HG03175 (cell line): ENCODE results near the gene ANAPC16.
"Not testable (repeated sequence)": the region's sequence is repeated elsewhere in the genome, so short reads cannot be mapped to it uniquely, and the experiment has no call there.

Source experiments
- ATAC-seq: cut with Tn5 transposase; IDR thresholded peaks from one replicate; pipeline ENCODE4 v1.9.1; 2021; ENCODE audit warnings: mild to moderate bottlenecking, moderate library complexity; ENCODE audit not compliant: unreplicated experiment

ANAPC16 gene

GRCh38 chr10:72211381-72211780, 4.4 kb upstream of the ANAPC16 start:
- ATAC-seq: not testable (repeated sequence)

DNA sequence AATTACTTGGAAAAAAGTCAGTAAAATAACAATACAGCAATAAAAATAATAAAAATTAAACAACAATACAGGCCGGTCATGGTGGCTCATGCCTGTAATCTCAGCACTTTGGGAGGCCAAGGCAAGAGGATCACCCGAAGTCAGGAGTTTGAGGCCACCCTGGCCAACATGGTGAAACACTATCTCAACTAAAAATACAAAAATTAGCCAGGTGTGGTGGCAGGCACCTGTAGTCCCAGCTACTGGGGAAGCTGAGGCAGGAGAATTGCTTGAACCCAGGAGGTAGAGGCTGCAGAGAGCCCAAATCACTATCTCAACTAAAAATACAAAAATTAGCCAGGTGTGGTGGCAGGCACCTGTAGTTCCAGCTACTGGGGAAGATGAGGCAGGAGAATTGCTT, 4.0 kb upstream of the ANAPC16 start:
- not testable (repeated sequence) for ATAC-seq

DNA sequence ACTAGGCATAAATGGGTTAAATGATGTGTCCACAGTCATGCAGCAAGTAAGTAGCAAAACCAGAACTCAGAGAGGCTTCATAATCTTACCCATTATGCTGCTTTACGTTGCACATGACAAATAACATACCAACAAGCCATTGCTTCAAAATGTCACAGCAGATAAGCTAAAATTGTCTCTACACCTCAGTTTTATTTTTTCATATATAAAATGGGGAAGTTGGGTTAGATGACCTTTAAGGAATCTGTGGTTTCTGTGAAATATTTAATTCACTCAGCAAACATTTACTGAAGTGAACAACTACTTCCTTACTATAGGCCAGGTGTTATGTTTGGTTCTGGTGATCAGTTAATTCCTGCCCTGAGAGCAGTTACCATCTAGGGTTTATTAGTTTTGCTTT, 2.5 kb downstream of the ANAPC16 start:
- peak; percentile 45 for ATAC-seq

- ATAC-seq: no peak
These were observed 2.9 kb downstream of the ANAPC16 start for GRCh38 chr10:72218726-72219125.

- no peak for ATAC-seq
These were observed 3.5 kb downstream of the ANAPC16 start for GRCh38 chr10:72219235-72219814.

GRCh38 chr10:72220637-72221036, 4.8 kb downstream of the ANAPC16 start:
- no peak for ATAC-seq

DNA sequence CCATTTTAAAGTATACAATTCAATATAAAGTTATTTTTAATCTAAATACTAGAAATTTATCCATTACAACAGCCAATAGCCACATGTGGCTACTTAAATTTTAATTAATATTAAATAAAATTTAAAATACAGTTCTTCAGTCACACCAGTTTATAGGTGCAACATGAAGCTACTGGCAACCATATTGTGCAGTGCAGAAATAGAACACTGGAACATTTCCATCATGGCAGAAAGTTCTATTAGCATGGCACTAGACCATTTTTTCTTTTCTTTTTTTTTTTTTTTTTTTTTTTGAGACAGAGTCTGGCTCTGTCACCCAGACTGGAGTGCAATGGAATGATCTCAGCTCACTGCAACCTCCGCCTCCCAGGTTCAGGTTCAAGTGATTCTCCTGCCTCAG, 5.5 kb downstream of the ANAPC16 start:
- no peak for ATAC-seq

DNA sequence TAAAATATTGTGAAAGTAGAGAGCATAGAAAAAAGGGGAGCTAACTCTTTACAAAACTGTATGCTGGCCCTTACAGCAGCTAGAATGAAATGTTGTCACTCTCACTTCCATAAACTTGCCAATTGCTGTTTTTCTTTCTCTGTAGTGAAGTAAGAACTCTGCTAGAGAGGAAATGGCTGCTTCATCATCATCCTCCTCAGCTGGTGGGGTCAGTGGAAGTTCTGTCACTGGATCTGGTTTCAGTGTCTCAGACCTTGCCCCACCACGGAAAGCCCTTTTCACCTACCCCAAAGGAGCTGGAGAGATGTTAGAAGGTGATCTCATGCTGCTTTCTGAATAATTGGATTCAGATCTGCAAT, 7.9 kb downstream of the ANAPC16 start:
- no peak for ATAC-seq

DNA sequence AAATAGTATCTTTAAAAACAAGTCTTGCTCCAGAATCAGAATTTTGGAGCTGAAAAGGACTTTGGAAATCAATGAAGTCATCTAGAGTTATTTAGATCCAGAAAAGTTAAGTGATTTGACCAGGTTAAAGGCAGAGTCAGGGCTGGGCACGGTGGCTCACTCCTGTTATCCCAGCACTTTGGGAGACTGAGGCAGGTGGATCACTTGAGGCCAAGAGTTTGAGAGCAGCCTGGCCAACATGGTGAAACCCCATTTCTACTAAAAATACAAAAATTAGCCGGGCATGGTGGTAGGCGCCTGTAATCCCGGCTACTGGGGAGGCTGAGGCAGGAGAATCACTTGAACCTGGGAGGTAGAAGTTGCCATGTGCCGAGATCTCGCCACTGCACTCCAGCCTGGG, 8.4 kb downstream of the ANAPC16 start:
- not testable (repeated sequence) for ATAC-seq

- ATAC-seq: no peak
These were observed 10.7 kb downstream of the ANAPC16 start for GRCh38 chr10:72226418-72227027.

DNA sequence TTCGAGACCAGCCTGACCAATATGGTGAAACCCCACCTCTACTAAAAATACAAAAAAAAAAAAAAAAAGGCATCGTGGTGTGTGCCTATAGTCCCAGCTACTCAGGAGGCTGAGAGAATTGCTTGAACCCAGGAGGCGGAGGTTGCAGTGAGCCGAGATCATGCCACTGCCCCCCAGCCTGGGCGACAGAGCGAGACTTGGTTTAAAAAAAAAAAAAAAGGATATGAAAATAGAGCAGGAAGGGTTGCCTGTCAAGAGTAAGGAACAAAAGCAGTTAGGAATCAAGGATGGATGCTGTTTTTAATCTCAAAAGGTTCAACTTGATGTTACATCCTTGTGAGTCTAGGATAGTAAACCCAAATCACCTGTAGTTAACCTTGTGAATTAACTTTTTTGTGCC, 12.0 kb downstream of the ANAPC16 start:
- no peak for ATAC-seq

DNA sequence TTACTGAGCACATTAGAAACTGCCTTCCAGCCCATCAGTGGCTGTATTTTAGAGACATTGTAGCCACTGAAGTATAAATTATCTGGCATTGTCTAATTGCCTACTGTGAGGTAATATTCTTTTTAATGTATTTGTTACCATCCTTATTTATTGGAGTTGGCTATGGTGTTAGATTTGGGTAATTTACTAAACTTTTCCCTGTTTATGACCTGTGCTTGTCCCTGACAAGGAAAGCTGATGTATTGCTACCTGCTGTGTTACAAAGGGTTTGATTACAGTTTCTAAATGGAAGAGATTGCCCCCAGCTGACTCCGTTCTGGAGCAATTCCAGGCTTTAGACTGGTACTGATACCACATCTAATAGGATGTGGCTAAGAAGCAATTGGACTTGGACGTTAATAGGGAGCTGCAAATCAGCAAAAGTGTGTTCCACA, 12.5 kb downstream of the ANAPC16 start:
- no peak for ATAC-seq

DNA sequence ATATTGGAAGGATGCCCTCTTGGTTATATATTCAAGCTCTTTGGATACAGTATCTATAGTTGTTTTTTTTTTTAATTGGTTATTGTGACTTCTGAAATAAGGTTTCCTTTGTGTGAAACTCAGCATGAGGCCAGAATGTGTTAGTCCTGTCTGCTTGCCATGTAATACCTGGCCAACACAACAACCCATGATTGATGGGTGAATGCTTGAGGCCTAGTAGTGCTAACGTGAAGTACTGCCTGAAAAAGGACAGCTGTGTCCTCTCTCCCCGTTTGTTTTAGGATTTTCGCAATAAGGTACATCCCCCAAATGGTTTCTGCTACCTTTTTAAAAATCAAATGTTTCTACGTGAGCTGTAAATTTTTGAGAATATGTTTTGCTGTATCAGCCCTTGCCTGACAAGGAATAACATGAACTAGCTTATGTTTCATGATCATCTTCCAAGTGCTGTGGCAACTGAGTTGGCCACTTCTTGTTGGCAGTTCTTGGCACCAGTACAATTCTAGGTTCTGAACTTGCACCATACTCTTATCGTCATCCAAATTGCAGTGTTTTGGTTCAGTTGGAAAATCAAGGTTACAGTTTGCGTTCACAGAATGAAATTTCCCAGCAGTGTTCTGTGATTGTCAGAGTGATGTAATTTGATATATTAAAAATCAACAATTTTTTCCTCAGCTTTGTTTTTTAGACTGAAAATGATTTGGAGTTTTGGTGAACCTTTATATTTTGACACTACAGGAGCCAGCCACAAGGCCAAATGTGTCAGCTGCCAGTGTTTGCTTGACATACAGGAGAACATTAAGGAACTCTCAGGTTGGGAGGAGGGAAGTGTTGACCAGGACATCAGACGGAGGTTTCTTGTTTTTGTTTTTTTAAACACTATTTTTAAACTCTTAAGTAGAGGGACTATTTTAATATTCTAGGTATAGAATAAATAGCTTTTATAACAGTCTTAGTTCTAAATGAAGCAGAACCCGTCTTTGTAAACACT, 13.7 kb downstream of the ANAPC16 start:
- ATAC-seq: no peak

- ATAC-seq: no peak
These were observed 17.8 kb downstream of the ANAPC16 start for GRCh38 chr10:72233621-72234020.

DNA sequence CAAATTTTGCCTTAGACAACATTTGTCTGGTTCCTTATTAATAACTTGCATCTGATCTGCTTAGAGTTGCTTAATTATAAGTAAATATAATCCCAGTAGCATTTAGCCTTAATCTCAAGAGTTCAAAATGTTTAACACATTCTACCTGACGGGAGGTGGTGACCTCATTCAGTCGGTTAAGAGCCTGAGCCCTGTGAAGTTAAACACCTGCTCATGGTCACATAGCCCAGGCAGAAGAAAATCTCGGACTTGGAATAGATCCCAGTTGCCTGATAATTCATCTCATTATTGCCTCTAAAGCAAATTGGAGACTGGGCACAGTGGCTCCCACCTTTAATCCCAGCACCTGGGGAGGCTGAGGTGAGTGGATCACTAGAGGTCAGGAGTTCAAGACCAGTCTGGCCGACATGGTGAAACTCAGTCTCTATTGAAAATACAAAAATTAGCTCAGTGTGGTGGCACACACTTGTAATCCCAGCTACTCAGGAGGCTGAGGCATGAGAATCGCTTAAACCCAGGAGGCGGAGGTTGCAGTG, 18.8 kb downstream of the ANAPC16 start:
- no peak for ATAC-seq

DNA sequence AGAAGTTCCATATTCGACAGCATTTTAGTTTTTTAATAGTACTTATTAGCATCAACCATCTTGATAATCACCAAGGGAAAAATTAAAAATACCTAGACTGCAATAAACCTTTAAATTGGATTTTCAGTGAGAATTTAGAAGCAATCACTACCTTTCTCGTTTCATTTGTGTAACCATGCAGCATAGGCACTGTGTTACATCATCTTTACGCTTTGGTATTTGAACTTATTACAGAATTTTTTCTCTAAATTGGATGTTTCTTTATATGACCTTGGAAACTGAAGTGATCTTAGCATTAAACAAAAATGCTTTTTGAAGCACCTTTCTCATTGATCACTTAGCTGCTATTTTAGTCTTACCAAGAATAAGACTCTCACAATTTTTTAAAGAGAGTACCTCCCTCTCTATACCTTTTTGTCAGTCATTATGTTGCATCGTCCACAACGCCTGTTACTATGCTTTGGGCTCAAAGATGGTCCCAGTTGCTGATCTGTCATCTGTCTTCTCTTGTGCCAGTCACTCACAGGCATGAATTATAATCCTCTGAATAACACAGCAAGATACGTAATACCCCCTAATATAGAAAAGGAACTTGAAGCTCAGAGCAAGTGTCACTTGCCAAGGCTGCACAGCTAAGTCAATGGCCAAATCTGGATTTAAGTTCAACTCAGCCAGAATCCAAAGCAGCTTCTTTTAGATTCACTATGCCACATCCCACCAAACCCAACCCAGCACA, 19.9 kb downstream of the ANAPC16 start:
- no peak for ATAC-seq

DNA sequence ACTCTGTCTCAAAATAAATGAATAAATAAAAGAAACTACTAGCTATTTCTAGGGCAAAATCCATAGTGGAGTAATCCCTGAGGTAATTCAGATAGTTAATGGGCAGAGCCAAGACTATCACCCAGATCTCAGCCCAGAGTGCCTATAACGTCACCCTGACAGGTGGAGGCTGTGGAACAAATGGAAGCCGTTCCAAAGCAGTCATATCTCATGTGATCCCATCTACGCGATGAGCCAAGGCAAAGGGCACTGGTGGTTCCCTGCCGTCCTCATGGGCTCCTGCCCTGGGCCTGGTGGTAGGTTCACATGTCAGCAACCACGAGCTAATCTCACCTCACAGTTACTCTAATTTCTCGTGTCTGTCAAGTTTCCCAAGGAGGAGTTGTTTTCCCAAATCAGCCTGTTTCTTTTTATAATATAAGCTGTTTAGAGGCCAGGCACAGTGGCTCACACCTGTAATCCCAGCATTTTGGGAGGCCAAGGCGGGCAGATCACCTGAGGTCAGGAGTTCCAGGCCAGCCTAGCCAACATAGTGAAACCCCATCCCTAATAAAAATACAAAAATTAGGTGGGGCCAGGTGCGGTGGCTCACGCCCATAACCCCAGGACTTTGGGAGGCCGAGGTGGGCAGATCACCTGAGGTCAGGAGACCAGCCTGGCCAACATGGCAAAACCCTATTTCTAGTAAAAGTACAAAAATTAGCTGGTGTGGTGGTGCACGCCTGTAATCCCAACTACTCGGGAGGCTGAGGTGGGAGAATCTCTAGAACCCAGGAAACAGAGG, 22.8 kb downstream of the ANAPC16 start:
- no peak for ATAC-seq

GRCh38 chr10:72239409-72239808, 23.6 kb downstream of the ANAPC16 start:
- ATAC-seq: no peak

- no peak for ATAC-seq
These were observed 24.6 kb downstream of the ANAPC16 start for GRCh38 chr10:72240371-72240770.

DNA sequence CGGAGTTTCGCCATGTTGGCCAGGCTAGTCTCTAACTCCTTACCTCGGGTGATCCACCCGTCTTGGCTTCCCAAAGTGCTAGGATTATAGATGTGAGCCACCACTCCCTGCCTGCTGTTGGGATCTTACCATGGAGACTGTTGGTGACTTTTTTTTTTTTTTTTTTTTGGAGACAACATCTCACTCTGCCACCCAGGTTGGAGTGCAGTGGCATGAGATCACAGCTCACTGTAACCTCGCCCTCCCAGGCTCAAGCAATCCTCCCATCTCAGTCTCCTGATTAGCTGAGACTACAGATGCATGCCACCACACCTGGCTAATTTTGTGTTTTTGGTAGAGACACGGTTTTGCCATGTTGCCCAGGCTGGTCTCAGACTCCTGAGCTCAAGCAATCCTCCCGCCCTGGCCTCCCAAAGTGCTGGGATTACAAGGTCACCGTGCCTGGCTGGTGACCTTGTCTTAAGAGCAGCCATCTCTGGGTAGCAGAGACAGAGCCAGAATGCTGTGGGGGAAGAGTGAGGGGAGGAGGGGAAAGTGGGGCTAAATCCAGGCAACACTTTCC, 26.0 kb downstream of the ANAPC16 start:
- no peak for ATAC-seq
